H1 (cell line): ENCODE data around the gene S1PR2. TPM values are rescaled to one million over a fixed set of nuclear protein-coding genes. Genes with fewer than 3 reads are reported as not detected.

Experiments
- CTCF ChIA-PET: fragments of 300-600 bp; sonication (Branson Sonifier 250); formaldehyde crosslinking; loops from one replicate; lab custom pipeline; 2021; ENCODE audit not compliant: partially characterized antibody; lab: Charles Lee
- POLR2A ChIA-PET: fragments of 300-600 bp; sonication (Branson Sonifier 250); formaldehyde crosslinking; loops from one replicate; lab custom pipeline; 2021; ENCODE audit warnings: inconsistent platforms; ENCODE audit not compliant: partially characterized antibody; lab: Charles Lee
- DNase-seq, 2 experiments: peaks; one replicate each; pipeline versions ENCODE4 v3.0.0 to v3.0.0-alpha.2; 2010 to 2022; ENCODE audit warnings: low spot score in 2 of 2, low read depth in 1 of 2, mixed read lengths in 1 of 2
- FAIRE-seq: peaks from 2 replicates; lab custom pipeline; 2011; peaks lifted over from hg19 to GRCh38; lab: Jason Lieb, UNC
- H2AFZ ChIP-seq: 2 replicates; pipeline ENCODE4 v1.8.1; 2012; ENCODE audit warnings: low read length, inconsistent platforms
- H2AK5ac ChIP-seq: 2 replicates; pipeline ENCODE4 v1.6.1; 2013; ENCODE audit warnings: low read depth, low read length
- H2BK120ac ChIP-seq: replicated peaks from 2 replicates; pipeline ENCODE3; 2013; ENCODE audit warnings: low read depth, low read length, inconsistent platforms
- H2BK12ac ChIP-seq: 2 replicates; pipeline ENCODE4 v1.6.1; 2013; ENCODE audit warnings: low read depth, low read length
- H2BK15ac ChIP-seq: 2 replicates; pipeline ENCODE4 v1.6.1; 2013; ENCODE audit warnings: low read length
- H2BK20ac ChIP-seq: 2 replicates; pipeline ENCODE4 v1.6.1; 2013; ENCODE audit warnings: low read length
- H2BK5ac ChIP-seq: 2 replicates; pipeline ENCODE4 v1.6.1; 2013; ENCODE audit warnings: low read depth, low read length
- H3K14ac ChIP-seq: 2 replicates; pipeline ENCODE4 v1.6.1; 2013; ENCODE audit warnings: inconsistent platforms; ENCODE audit not compliant: insufficient read length
- H3K18ac ChIP-seq: 2 replicates; pipeline ENCODE4 v1.6.1; 2013; ENCODE audit warnings: low read length; ENCODE audit errors: extremely low read depth
- H3K23ac ChIP-seq: 2 replicates; pipeline ENCODE4 v1.6.1; 2013; ENCODE audit warnings: inconsistent platforms; ENCODE audit not compliant: insufficient read length
- H3K23me2 ChIP-seq: 2 replicates; pipeline ENCODE4 v1.6.1; 2013; ENCODE audit warnings: low read depth, low read length
- H3K27ac ChIP-seq: 2 replicates; pipeline ENCODE4 v1.6.1; 2011; ENCODE audit warnings: low read depth, low read length, inconsistent platforms
- H3K27me3 ChIP-seq, 4 experiments: replicated peaks in 1 of 4; 1 replicate in 1 of 4; 2 replicates in 3 of 4; pipeline versions ENCODE4 v1.6.1 to v1.8.1; 2011 to 2013; ENCODE audit warnings: low read length in 3 of 4, mild to moderate bottlenecking in 3 of 4, inconsistent platforms in 2 of 4, mixed read lengths in 2 of 4, moderate library complexity in 1 of 4; ENCODE audit not compliant: control insufficient read depth in 3 of 4, insufficient read depth in 3 of 4; ENCODE audit errors: extremely low read depth in 1 of 4
- H3K36me3 ChIP-seq, 4 experiments: 2 replicates each; pipeline versions ENCODE4 v1.6.1 to v1.8.1; 2011 to 2013; ENCODE audit warnings: mild to moderate bottlenecking in 4 of 4, low read length in 3 of 4, moderate library complexity in 2 of 4, control low read depth in 1 of 4, inconsistent platforms in 1 of 4; ENCODE audit not compliant: insufficient read depth in 4 of 4, control insufficient read depth in 2 of 4
- H3K4ac ChIP-seq: replicated peaks from 2 replicates; pipeline ENCODE3; 2013; ENCODE audit warnings: low read length, low read depth, mixed read lengths, inconsistent platforms; ENCODE audit not compliant: insufficient read length
- H3K4me1 ChIP-seq, 4 experiments: replicated peaks in 1 of 4; 1 replicate in 1 of 4; 2 replicates in 3 of 4; pipeline versions ENCODE4 v1.6.1 to v1.8.1; 2011 to 2013; ENCODE audit warnings: low read length in 3 of 4, inconsistent platforms in 2 of 4, mixed read lengths in 1 of 4; ENCODE audit not compliant: insufficient read depth in 4 of 4, control insufficient read depth in 3 of 4
- H3K4me2 ChIP-seq, 2 experiments: 2 replicates each; pipeline versions ENCODE4 v1.6.1 to v1.8.1; 2011 to 2013; ENCODE audit warnings: low read depth in 2 of 2, low read length in 2 of 2, control low read depth in 1 of 2, inconsistent platforms in 1 of 2, mild to moderate bottlenecking in 1 of 2; ENCODE audit not compliant: insufficient read depth in 1 of 2
- H3K4me3 ChIP-seq, 4 experiments: fragments of 200-600, 300-600 bp in 1 of 4; sonication (generic), shearing (Covaris generic), sonication (Bioruptor Twin) in 1 of 4; 2 replicates each; pipeline versions ENCODE4 v1.5.1 to v1.8.1; 2011 to 2016; ENCODE audit warnings: low read length in 4 of 4, low read depth in 3 of 4, control low read depth in 2 of 4, inconsistent platforms in 2 of 4, mild to moderate bottlenecking in 2 of 4, mixed read lengths in 1 of 4, moderate library complexity in 1 of 4; ENCODE audit not compliant: insufficient read depth in 2 of 4; ENCODE audit errors: extremely low read depth in 1 of 4
- H3K56ac ChIP-seq: replicated peaks from 2 replicates; pipeline ENCODE3; 2013; ENCODE audit warnings: low read depth, mild to moderate bottlenecking, mixed read lengths, low read length, inconsistent platforms; ENCODE audit not compliant: insufficient read length
- H3K79me1 ChIP-seq: 2 replicates; pipeline ENCODE4 v1.6.1; 2013; ENCODE audit warnings: low read depth, low read length, control low read depth
- H3K79me2 ChIP-seq, 2 experiments: 2 replicates each; pipeline versions ENCODE4 v1.6.1 to v1.8.1; 2012 to 2013; ENCODE audit warnings: low read length in 2 of 2, mild to moderate bottlenecking in 2 of 2, inconsistent platforms in 1 of 2; ENCODE audit not compliant: insufficient read depth in 2 of 2, control insufficient read depth in 1 of 2
- H3K9ac ChIP-seq, 4 experiments: replicated peaks in 1 of 4; 1 replicate in 1 of 4; 2 replicates in 3 of 4; pipeline versions ENCODE4 v1.6.1 to v1.8.1; 2011 to 2013; ENCODE audit warnings: low read depth in 3 of 4, low read length in 3 of 4, control low read depth in 2 of 4, mild to moderate bottlenecking in 2 of 4, moderate library complexity in 2 of 4, inconsistent platforms in 1 of 4; ENCODE audit errors: extremely low read depth in 1 of 4
- H3K9me3 ChIP-seq, 2 experiments: 2 replicates each; pipeline versions ENCODE4 v1.6.1 to v1.8.1; 2012 to 2013; ENCODE audit warnings: mild to moderate bottlenecking in 2 of 2, moderate library complexity in 2 of 2, control low read depth in 1 of 2, inconsistent platforms in 1 of 2, low read depth in 1 of 2, low read length in 1 of 2, mixed read lengths in 1 of 2; ENCODE audit not compliant: insufficient read depth in 2 of 2
- H4K20me1 ChIP-seq, 2 experiments: replicated peaks in 1 of 2; 2 replicates each; pipeline versions ENCODE3 to v1.8.1; 2011 to 2013; ENCODE audit warnings: inconsistent platforms in 2 of 2, low read length in 2 of 2, mild to moderate bottlenecking in 1 of 2; ENCODE audit not compliant: insufficient read depth in 2 of 2, control insufficient read depth in 1 of 2
- H4K5ac ChIP-seq: 2 replicates; pipeline ENCODE4 v1.6.1; 2013; ENCODE audit warnings: low read length, low read depth, mixed read lengths, inconsistent platforms; ENCODE audit not compliant: insufficient read length
- H4K8ac ChIP-seq: 2 replicates; pipeline ENCODE4 v1.8.0; 2013; ENCODE audit warnings: mild to moderate bottlenecking, moderate library complexity, low read length, inconsistent platforms; ENCODE audit not compliant: insufficient read depth; ENCODE audit errors: extremely low read depth
- H4K91ac ChIP-seq: replicated peaks from 2 replicates; pipeline ENCODE3; 2013; ENCODE audit warnings: low read length, mixed read lengths, inconsistent platforms; ENCODE audit not compliant: insufficient read length
- CHD1 ChIP-seq: IDR thresholded peaks from 2 replicates; pipeline ENCODE4 v1.6.1; 2012; ENCODE audit warnings: low read depth, low read length, improper control_type of control experiment
- CHD2 ChIP-seq: IDR thresholded peaks from 2 replicates; pipeline ENCODE4 v1.6.1; 2012; ENCODE audit warnings: low read length, improper control_type of control experiment
- EP300 ChIP-seq, 2 experiments: IDR thresholded peaks; 1 replicate in 1 of 2; 2 replicates in 1 of 2; pipeline ENCODE4 v1.6.1; 2011 to 2012; ENCODE audit warnings: low read depth in 2 of 2, low read length in 2 of 2, mild to moderate bottlenecking in 2 of 2, borderline replicate concordance in 1 of 2, inconsistent platforms in 1 of 2, moderate library complexity in 1 of 2
- EZH2 ChIP-seq: fragments of 200-600 bp; sonication (generic); IDR thresholded peaks from 2 replicates; pipeline ENCODE4 v1.7.1; 2012; ENCODE audit warnings: low read depth, mild to moderate bottlenecking, moderate library complexity, low read length, inconsistent platforms; ENCODE audit not compliant: severe bottlenecking
- HDAC6 ChIP-seq: IDR thresholded peaks from one replicate; pipeline ENCODE4 v1.7.1; 2012; ENCODE audit warnings: low read depth, mild to moderate bottlenecking, inconsistent platforms, low read length, moderate library complexity
- KDM4A ChIP-seq: IDR thresholded peaks from one replicate; pipeline ENCODE4 v1.7.1; 2012; ENCODE audit warnings: low read depth, mild to moderate bottlenecking, moderate library complexity, low read length, inconsistent platforms; ENCODE audit not compliant: severe bottlenecking
- NANOG ChIP-seq: IDR thresholded peaks from 2 replicates; pipeline ENCODE4 v1.6.1; 2011; ENCODE audit warnings: low read length, low read depth, mild to moderate bottlenecking, inconsistent platforms; ENCODE audit not compliant: insufficient read depth, poor library complexity, severe bottlenecking
- POLR2AphosphoS5 ChIP-seq: IDR thresholded peaks from 2 replicates; pipeline ENCODE4 v1.6.1; 2011; ENCODE audit warnings: low read depth, low read length
- RFX5 ChIP-seq: IDR thresholded peaks from 2 replicates; pipeline ENCODE4 v1.6.1; 2011; ENCODE audit warnings: low read depth, low read length, improper control_type of control experiment, borderline replicate concordance
- RXRA ChIP-seq: IDR thresholded peaks from 2 replicates; pipeline ENCODE4 v1.6.1; 2011; ENCODE audit warnings: low read depth, mild to moderate bottlenecking, low read length, moderate library complexity; ENCODE audit not compliant: insufficient read depth
- SIX5 ChIP-seq: IDR thresholded peaks from 2 replicates; pipeline ENCODE4 v1.6.1; 2011; ENCODE audit warnings: mild to moderate bottlenecking, low read depth, low read length
- SRF ChIP-seq: IDR thresholded peaks from 2 replicates; pipeline ENCODE4 v1.6.1; 2011; ENCODE audit warnings: mild to moderate bottlenecking, low read depth, low read length, moderate library complexity
- SUZ12 ChIP-seq: fragments of 200-600 bp; sonication (generic); IDR thresholded peaks from 2 replicates; pipeline ENCODE4 v1.6.1; 2012; ENCODE audit warnings: mild to moderate bottlenecking, inconsistent platforms, low read length, moderate library complexity, mixed read lengths
- WGBS, 2 experiments: shearing (Covaris generic) in 1 of 2; methylation state at CpG; one replicate each; pipeline versions ENCODE4 v1.1.6 to v1.1.7; 2013 to 2015; ENCODE audit warnings: low lambda C conversion rate in 2 of 2, mixed read lengths in 2 of 2, inconsistent platforms in 1 of 2, low coverage in 1 of 2, missing lambda C conversion rate in 1 of 2; ENCODE audit not compliant: insufficient replicate concordance in 2 of 2, insufficient coverage in 1 of 2, insufficient read length in 1 of 2; ENCODE audit errors: extremely low coverage in 1 of 2, missing lambda C conversion rate in 1 of 2; 5-methylcytosine and 5-hydroxymethylcytosine counted together
- polyA plus RNA-seq, 7 experiments: library from polyadenylated mRNA; depleted of rRNA in 3 of 7; stranded (reverse) in 5 of 7; unstranded in 2 of 7; fragments of >200 nt in 5 of 7; fragments of 200-250 nt in 2 of 7; gene quantifications; 1 replicate in 5 of 7; 2 replicates in 1 of 7; 4 replicates in 1 of 7; pipeline versions ENCODE4 v1.2.1 to v1.2.3, GENCODE V29; 2011 to 2013; ENCODE audit warnings: missing spikeins in 2 of 7, mixed read lengths in 2 of 7
- total RNA-seq: library from RNA; stranded (reverse); fragmentation: NEBNext Ultra II Directional; extraction: Animal tissue kit (Norgen Biotek cat#: 25700); gene quantifications from 2 replicates; pipeline ENCODE4 v1.2.1, GENCODE V29; 2021

Gene S1PR2
- total and polyA plus RNA-seq, 2 of the 8 experiments (the other 6 are each of a cell fraction or from before 2014, with no cell fraction given) = 17.5 to 19.4 TPM

DNA sequence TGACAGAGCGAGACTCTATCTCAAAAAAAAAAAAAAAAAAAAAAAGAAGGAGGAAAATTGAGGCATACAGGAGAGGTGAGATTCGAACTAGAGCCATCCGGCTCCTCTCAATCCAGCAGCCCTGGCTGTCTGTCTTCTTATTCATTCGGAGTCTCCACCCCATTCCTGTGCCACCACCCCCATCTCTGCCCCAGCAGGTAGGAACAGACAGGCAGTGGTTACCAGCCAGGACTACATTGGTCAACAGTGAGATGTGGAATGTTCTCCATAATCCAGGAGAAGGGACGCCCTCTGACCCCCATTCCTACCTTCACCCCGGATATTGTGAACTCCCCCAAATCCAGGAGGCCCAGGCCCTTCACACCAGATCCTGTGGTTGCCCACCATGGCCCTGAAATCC is 6.6 kb upstream of the S1PR2 start:
- Histone ChIP-seq H3K27ac (no peak overlapping the region), H3K56ac (no peak overlapping the region), H3K4me3 (no peak overlapping the region), H3K4me1 (peaks cover 0 to 3% (median 2%) of the 10 kb centered on the region in 4 experiments; a peak in 3 of 7 replicates), H4K91ac (no peak overlapping the region), H2BK20ac (no peak overlapping the region), H3K9me3 (no peaks in the 10 kb centered on the region), H3K4ac (no peak overlapping the region), H3K27me3 (no peaks in the 10 kb centered on the region), H4K5ac (no peak overlapping the region), H3K79me2 (no peaks in the 10 kb centered on the region), H4K8ac (no peak overlapping the region), H3K36me3 (no peaks in the 10 kb centered on the region), H3K23me2 (no peaks in the 10 kb centered on the region), H3K4me2 (no peak overlapping the region), H2BK12ac (no peak overlapping the region), H2AK5ac (no peak overlapping the region), H3K79me1 (no peaks in the 10 kb centered on the region), H2BK120ac (no peak overlapping the region), H2AFZ (no peak overlapping the region), H3K14ac (no peak overlapping the region), H3K18ac (no peak overlapping the region), H3K9ac (no peak overlapping the region), H4K20me1 (no peaks in the 10 kb centered on the region), H2BK5ac (no peak overlapping the region), H3K23ac (no peak overlapping the region), H2BK15ac (no peak overlapping the region)
- 87% methylated on average over 5 of the region's 6 CpGs; no CpG with 5 or more reads in 1 of the 2 experiments for WGBS, 2 experiments
- no peak for FAIRE-seq
- DNase-seq = no peak
- POLR2A ChIA-PET = interaction anchor here (0.6 to 1.3 kb wide), 2 partner anchors 10 to 21 kb away, joined by 3 read pairs; no protein-coding TSS in a partner anchor
- CTCF ChIA-PET = interaction anchor here (1.4 to 2.1 kb wide), 3 partner anchors 9 to 18 kb away, joined by 5 to 8 read pairs (median 6); no protein-coding TSS in a partner anchor
- TF ChIP-seq POLR2AphosphoS5 (no peak), SUZ12 (no peak), SRF (no peak), CHD2 (no peak), HDAC6 (no peak), EZH2 (no peak), KDM4A (no peak), RFX5 (no peak), RXRA (no peak), SIX5 (no peak), CHD1 (no peak), EP300 (IDR thresholded peaks at IDR 0.05; ENCODE audit: borderline replicate concordance in 1 of 2, low read depth in 2 of 2, low read length in 2 of 2) (no peak), NANOG (no peak)
